G401 (cell line): Measurements from ENCODE around the gene TBC1D10B. TPM values are rescaled to one million over a fixed set of nuclear protein-coding genes. Genes with fewer than 3 reads are reported as not detected.

Experiments
- total RNA-seq: library from RNA; depleted of rRNA; stranded (reverse); fragments of >200 nt; shearing (Covaris generic); gene quantifications from 2 replicates; pipeline ENCODE4 v1.2.3, GENCODE V29; 2014; rRNA removed

Gene TBC1D10B
- total RNA-seq, 1 experiment from 2014 or later = 59.8 TPM

Other genes starting within 250 kb of the TBC1D10B start
- gene MAPK3, start 247.3 kb downstream of the TBC1D10B start, total RNA-seq = 34.6 and 37.0 TPM in 2 replicates
- 35.9 and 41.8 TPM in 2 replicates for gene CORO1A, start 186.9 kb downstream of the TBC1D10B start, total RNA-seq
- gene BOLA2B, start 176.8 kb downstream of the TBC1D10B start, total RNA-seq = 39.0 and 103 TPM in 2 replicates
- 57.9 and 108 TPM in 2 replicates for gene SLX1A, start 176.6 kb downstream of the TBC1D10B start, total RNA-seq
- gene SULT1A3, start 171.2 kb downstream of the TBC1D10B start, total RNA-seq = 0.75 and 7.5 TPM in 2 replicates
- gene NPIPB13, start 122.0 kb downstream of the TBC1D10B start, total RNA-seq = 0.68 TPM in 1 of 2 replicates, not detected in the other
- gene CD2BP2, start 15.2 kb downstream of the TBC1D10B start, total RNA-seq = 82.4 and 84.3 TPM in 2 replicates
- gene MYL11, start 4.3 kb upstream of the TBC1D10B start, total RNA-seq = 0.58 TPM in 1 of 2 replicates, not detected in the other
- gene SEPTIN1, start 12.1 kb upstream of the TBC1D10B start, total RNA-seq = 0.10 and 0.86 TPM in 2 replicates
- gene ZNF48, start 24.9 kb upstream of the TBC1D10B start, total RNA-seq = 30.4 and 41.8 TPM in 2 replicates
- 31.6 and 41.2 TPM in 2 replicates for gene ZNF771, start 37.1 kb upstream of the TBC1D10B start, total RNA-seq
- gene DCTPP1, start 59.5 kb upstream of the TBC1D10B start, total RNA-seq = 92.0 and 127 TPM in 2 replicates
- 64.0 and 83.6 TPM in 2 replicates for gene SEPHS2, start 75.4 kb upstream of the TBC1D10B start, total RNA-seq
- not detected in 2 replicates for gene ITGAL, start 102.2 kb upstream of the TBC1D10B start, total RNA-seq
- 96.8 and 108 TPM in 2 replicates for gene ZNF768, start 156.1 kb upstream of the TBC1D10B start, total RNA-seq
- 0.12 TPM in 1 of 2 replicates, not detected in the other for gene ZNF747, start 164.4 kb upstream of the TBC1D10B start, total RNA-seq
- 5.3 and 9.5 TPM in 2 replicates for gene ZNF764, start 187.9 kb upstream of the TBC1D10B start, total RNA-seq
- gene ZNF688, start 201.2 kb upstream of the TBC1D10B start, total RNA-seq = 6.9 and 10.2 TPM in 2 replicates
- gene ZNF785, start 215.2 kb upstream of the TBC1D10B start, total RNA-seq = not detected in 2 replicates
- 10.8 and 10.9 TPM in 2 replicates for gene ZNF689, start 239.9 kb upstream of the TBC1D10B start, total RNA-seq